ENCODE results near the gene BTN1A1.

BTN1A1 gene

GRCh38 chr6:26555505-26556262, 55.6 kb downstream of the BTN1A1 start:
- no peak overlapping the region for H3K27ac ChIP-seq (ENCODE audit: low read depth, low read length)
- H3K4me1 ChIP-seq (ENCODE audit: control insufficient read depth, low read length) = peaks cover 38% of the 10 kb centered on the region
- no peaks in the 10 kb centered on the region for H3K9me3 ChIP-seq (ENCODE audit: control insufficient read depth, insufficient read depth, low read length)
- TF ChIP-seq, protein P1, sequence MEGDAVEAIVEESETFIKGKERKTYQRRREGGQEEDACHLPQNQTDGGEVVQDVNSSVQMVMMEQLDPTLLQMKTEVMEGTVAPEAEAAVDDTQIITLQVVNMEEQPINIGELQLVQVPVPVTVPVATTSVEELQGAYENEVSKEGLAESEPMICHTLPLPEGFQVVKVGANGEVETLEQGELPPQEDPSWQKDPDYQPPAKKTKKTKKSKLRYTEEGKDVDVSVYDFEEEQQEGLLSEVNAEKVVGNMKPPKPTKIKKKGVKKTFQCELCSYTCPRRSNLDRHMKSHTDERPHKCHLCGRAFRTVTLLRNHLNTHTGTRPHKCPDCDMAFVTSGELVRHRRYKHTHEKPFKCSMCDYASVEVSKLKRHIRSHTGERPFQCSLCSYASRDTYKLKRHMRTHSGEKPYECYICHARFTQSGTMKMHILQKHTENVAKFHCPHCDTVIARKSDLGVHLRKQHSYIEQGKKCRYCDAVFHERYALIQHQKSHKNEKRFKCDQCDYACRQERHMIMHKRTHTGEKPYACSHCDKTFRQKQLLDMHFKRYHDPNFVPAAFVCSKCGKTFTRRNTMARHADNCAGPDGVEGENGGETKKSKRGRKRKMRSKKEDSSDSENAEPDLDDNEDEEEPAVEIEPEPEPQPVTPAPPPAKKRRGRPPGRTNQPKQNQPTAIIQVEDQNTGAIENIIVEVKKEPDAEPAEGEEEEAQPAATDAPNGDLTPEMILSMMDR (IDR thresholded peaks at IDR 0.05; ENCODE audit: low read depth, low read length, poor library complexity, severe bottlenecking) = no peak
- TF ChIP-seq EZH2phosphoT487 (IDR thresholded peaks at IDR 0.05; ENCODE audit: borderline replicate concordance, low read length) = no peak
- no peaks in the 10 kb centered on the region for H3K9me2 ChIP-seq (replicated peaks; ENCODE audit: control insufficient read depth, low read length)
- H3K27me3 ChIP-seq (ENCODE audit: control insufficient read depth, low read length) = no peaks in the 10 kb centered on the region
- H3F3A ChIP-seq (ENCODE audit: control insufficient read depth, insufficient read depth) = peaks cover 25% of the 10 kb centered on the region
- peak overlapping the region; percentile 99 for H3K4me3 ChIP-seq (ENCODE audit: low read length)
- H3K36me3 ChIP-seq (ENCODE audit: control insufficient read depth, low read length) = no peaks in the 10 kb centered on the region
- no peaks in the 10 kb centered on the region for H4K20me1 ChIP-seq (ENCODE audit: control insufficient read depth, insufficient read depth, low read depth, low read length)
- H3K79me2 ChIP-seq (ENCODE audit: control insufficient read depth, low read length) = no peaks in the 10 kb centered on the region
- H3K4me2 ChIP-seq (ENCODE audit: low read length) = peak overlapping the region; percentile 87

DNA sequence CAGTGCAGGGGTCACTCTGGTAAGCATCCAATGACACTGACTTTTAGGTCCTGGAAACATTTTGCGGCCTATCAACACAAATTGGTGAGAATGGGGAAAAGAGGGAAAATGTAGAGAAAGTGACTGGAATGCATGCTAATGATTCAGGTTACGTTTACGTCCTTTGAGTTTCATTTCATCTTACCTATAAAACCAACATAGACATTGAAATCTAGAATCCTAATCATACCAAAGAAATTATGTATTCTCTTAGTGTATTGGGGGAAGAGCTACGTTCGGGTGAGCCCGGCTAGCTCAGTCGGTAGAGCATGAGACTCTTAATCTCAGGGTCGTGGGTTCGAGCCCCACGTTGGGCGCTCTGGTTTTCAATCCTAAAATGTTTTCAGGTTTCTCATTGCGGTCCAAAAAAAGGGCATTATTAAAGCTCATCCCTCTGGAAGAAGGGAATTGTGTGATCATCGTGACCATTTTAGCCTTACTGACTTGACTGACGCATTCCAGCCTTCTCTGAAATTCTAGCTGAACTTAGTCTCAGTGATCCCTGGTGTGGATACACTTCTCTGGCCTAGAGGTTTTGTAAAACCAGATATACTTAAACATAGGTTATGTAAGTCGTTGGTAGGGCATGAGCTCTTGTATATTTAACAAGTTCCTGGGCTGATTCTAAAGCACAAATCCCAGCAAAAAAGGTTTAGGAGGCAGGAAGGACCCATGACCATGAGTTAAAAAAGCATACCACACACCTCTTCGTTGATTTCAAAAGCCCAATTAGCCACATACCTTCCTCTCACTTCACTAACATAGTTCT, 56.4 kb downstream of the BTN1A1 start:
- Histone ChIP-seq H3K27me3 (ENCODE audit: control insufficient read depth, low read length) (no peaks in the 10 kb centered on the region), H3K9me2 (replicated peaks; ENCODE audit: control insufficient read depth, low read length) (no peaks in the 10 kb centered on the region), H3K4me2 (ENCODE audit: low read length) (peak overlapping the region; percentile 25; the same call in 1 of the 2 replicates), H3K79me2 (ENCODE audit: control insufficient read depth, low read length) (no peaks in the 10 kb centered on the region), H3K9me3 (ENCODE audit: control insufficient read depth, insufficient read depth, low read length) (no peaks in the 10 kb centered on the region), H3K4me3 (ENCODE audit: low read length) (no peak overlapping the region), H3F3A (ENCODE audit: control insufficient read depth, insufficient read depth) (peaks cover 23% of the 10 kb centered on the region), H4K20me1 (ENCODE audit: control insufficient read depth, insufficient read depth, low read depth, low read length) (no peaks in the 10 kb centered on the region), H3K4me1 (ENCODE audit: control insufficient read depth, low read length) (peaks cover 31% of the 10 kb centered on the region), H3K27ac (ENCODE audit: low read depth, low read length) (no peak overlapping the region), H3K36me3 (ENCODE audit: control insufficient read depth, low read length) (no peaks in the 10 kb centered on the region)
- TF ChIP-seq, protein P1 (IDR thresholded peaks at IDR 0.05; ENCODE audit: low read depth, low read length, poor library complexity, severe bottlenecking) = no peak
- no peak for TF ChIP-seq EZH2phosphoT487 (IDR thresholded peaks at IDR 0.05; ENCODE audit: borderline replicate concordance, low read length)

Data from DOHH2 (cell line).